Upper lobe of left lung (tissue), 4 donors: ENCODE data around the gene TRAF3.

Experiments
- CTCF ChIP-seq, 6 experiments: fragments of 450-650 bp in 4 of 6; fragments of 200-600 bp in 2 of 6; sonication (generic) in 2 of 6; IDR thresholded peaks; one replicate each; pipeline ENCODE4 v1.5.1; 2016 to 2019; ENCODE audit warnings: antibody characterized with exemption in 6 of 6
- EP300 ChIP-seq, 4 donors: sonication (generic); formaldehyde crosslinking; IDR thresholded peaks; one replicate each; pipeline ENCODE4 v1.5.1; 2017; ENCODE audit warnings: antibody characterized with exemption in 4 of 4, control low read depth in 2 of 4
- POLR2A ChIP-seq, 4 donors: fragments of 450-650 bp; IDR thresholded peaks; one replicate each; pipeline ENCODE4 v1.5.1; 2016 to 2017; ENCODE audit warnings: antibody characterized with exemption in 4 of 4, mild to moderate bottlenecking in 2 of 4

DNA sequence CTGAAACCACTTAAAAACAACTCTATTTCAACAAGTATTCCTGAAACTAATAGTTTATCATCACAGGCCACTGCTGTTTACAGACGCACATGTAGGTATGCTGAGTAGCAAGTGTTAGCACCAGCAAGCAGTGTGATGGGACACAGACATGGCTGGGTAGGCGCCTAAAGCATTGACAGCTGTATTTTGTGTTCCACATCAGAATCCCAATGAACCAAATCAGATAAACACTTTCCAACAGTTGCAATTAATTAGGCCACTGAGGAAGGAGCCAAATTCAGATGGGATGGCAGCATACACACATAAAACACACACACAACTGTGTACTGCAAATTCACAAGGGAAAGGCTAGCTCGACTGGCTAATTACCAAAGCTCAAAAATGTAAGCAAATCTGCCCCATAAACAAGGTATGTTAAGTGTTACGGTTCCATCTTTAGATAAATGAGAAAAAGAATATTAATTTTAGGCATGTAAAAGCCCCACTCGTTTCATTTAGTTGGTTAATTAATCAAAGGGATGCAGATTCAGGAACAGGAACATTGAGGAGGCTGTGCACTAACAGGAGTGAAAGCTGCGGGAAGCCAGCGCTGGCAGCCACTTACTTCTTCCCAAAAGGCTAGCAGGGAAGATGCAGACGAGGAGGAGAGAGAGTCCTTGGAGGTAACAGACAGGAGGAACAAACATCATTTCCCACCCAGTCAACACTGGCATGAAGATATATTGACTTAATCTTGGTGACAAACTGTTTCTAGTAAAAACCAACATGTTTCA is 178.6 kb downstream of the TRAF3 start:
- TF ChIP-seq CTCF (IDR thresholded peaks at IDR 0.05) (no peak), POLR2A (IDR thresholded peaks at IDR 0.05) (no peak), EP300 (IDR thresholded peaks at IDR 0.05) (no peak)
